NCI-H524 (cell line): ENCODE measurements around the gene PLOD2.
"Not testable (repeated sequence)": the region's sequence is repeated elsewhere in the genome, so short reads cannot be mapped to it uniquely, and the experiment has no call there.

Source experiments
- DNase-seq, 2 experiments: peaks; one replicate each; lab custom pipeline; 2025; lab: John Stamatoyannopoulos, UW

PLOD2 gene

DNA sequence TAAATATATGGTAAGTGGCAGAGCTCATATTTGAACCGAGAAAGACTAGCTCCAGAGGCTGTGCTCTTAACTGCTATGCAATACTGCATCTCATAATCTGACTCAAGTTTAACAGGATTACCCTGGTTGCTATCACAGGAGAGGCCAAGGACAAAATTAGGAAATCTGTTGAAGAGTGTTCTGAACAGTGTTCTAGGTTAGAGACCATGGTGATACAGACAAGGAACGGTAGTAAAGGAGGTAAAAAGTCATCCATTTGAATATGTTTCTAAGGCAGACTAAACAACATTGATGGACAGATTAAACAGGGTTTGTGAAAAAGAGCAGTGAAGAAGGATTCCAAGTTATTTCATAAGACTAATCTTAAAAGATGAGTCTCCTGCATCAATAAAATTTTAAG, 22.1 kb downstream of the PLOD2 start:
- no peak for DNase-seq

GRCh38 chr3:146136647-146137046, 24.3 kb downstream of the PLOD2 start:
- no peak for DNase-seq

DNA sequence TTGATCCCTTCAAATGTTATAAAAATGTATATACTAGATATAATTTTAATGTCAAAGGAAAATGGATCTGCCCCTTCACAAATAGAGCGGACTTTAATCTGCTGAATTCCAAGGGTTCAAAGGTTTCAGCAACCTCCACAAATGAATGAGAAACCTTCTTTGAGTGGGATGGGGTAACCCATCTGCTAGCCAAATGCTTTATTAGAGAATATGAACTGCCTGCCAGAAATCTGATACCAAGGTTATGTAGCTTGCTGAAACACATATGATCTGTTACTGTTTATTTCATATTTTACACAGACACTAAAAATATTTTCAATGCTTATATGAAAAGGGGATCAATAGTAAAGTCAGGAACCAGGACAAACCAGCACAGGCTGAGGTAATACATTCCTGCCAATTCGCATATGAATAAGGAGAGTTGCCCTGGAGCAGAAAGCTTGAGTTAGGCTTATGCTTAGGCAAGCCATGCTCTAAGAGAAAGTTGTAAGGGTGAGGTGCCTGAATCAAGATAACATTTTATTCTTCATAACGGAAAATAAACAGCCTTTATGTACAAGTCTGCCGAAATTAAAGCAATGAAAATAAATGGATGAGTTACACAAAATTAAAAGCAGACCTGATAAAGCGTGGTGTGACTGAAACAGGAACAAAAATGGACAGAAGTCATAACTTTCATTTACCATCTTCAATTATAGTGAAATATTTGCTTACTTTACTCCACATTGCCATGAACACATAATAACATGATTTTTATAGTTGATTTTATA, 26.5 kb downstream of the PLOD2 start:
- DNase-seq = peak; percentile 11 to 59

- DNase-seq = no peak
These were observed 27.5 kb downstream of the PLOD2 start for GRCh38 chr3:146133441-146133840.

GRCh38 chr3:146131616-146132410, 29.2 kb downstream of the PLOD2 start:
- no peak for DNase-seq

DNA sequence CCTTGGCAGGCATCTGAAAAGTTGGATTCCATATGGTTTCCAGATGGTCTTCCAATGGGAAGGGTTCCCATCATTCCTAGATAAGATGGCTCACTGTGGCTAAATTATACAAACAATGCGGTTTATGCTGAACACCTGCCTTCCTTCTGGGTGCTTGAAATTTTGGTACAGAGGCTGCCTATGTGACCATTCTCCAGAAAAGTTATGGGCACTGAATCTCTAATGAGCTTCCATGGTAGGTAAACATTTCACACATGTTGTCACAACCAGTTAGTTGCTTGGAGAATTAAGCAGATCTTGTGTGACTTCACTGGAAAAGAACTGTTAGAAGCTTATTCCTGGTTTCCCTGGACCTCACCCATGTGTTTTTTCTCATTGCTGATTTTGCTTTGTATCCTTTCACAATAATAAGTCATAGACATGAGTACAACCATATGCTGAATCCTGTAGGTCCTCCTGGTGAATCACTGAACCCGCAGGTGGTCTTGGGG, 30.1 kb downstream of the PLOD2 start:
- peak in 1 of 2 experiments; percentile 52 for DNase-seq

DNA sequence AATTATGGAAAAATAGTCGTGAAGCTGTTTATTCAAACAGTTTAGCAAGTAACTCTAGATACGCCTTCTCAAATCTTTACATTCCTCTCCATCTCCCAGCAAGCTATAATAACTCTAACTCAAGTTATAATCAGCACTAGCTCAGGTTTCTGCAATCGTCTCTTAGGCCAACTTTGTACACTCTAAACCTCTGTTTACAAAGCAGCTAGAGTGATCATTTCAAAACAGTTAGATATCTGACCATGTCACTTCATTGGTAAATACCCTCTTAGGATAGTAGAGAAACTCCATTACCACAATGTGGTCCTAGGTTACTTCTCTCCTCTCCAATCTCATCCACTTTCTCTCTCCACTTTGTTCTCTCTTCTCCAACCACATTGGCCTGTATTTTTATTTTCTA, 31.2 kb downstream of the PLOD2 start:
- no peak for DNase-seq

DNA sequence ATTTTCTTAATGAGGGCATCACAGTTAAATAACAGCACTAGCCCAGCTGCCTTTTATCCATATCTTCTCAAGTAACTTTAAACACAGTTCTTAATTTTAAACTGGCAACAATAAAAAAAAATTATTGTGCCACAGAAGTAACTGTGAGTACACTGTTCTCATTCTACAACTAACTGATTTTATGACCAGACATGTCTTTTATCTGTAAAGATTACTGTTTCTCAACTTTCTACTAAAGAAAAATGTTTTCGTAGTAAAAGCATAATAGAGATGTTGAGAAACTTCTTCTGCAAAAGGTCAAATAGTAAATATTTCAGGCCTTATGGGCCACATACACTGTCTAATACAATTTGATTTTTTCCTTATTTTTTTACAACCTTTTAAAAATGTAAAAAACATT, 32.0 kb downstream of the PLOD2 start:
- no peak for DNase-seq

DNA sequence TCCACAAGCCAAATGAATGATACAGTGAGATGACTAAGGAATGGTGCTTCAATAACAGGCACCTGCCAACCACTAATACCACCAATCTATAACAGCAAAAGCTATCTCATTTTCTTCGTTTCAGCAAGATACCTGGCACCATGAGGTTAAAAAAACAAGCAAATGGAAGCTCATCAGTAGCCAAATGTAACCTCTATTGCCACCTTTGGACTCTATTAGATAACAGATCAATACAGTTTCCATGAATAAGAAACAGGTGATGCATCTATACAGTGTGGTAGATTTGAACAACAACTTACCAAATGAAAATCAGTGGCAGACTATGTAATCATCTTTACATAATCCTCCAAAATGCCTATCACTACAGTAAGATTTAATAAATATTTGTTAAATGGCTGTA, 32.8 kb downstream of the PLOD2 start:
- DNase-seq = no peak

GRCh38 chr3:146125951-146126350, 35.0 kb downstream of the PLOD2 start:
- DNase-seq = no peak

DNA sequence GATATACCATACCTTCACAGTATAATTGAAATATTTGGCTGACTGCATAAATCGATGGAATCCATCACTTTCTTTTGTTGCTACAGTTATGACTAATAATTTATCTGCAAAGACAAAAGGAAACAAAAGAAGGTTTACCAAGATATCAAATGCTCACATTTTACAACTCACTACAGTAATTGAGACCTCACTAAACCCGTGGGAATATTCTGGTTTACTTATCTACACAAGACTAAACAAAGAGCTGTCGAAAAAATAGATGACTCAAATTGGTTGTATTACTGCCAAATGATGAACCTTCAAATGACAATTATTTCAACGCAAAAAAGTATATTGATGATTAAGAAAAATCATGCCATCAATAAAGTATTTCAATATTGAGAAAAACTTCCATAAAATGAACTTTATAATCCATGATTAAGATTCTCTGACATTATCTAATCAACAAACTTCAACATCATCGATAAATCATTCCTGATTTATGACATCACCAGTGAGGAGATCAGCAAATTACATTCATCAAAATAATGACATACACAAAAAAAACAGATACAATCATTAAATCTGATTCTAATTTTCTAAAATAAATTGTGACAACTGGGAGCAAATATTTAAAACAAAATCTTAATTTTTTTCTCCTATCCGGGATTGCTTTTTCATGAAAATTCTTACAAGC, 36.7 kb downstream of the PLOD2 start:
- no peak for DNase-seq

GRCh38 chr3:146117406-146118285, 43.3 kb downstream of the PLOD2 start:
- no peak for DNase-seq

- DNase-seq = no peak
These were observed 45.4 kb downstream of the PLOD2 start for GRCh38 chr3:146115619-146116018.

GRCh38 chr3:146113804-146114203, 47.2 kb downstream of the PLOD2 start:
- DNase-seq = not testable (repeated sequence)

DNA sequence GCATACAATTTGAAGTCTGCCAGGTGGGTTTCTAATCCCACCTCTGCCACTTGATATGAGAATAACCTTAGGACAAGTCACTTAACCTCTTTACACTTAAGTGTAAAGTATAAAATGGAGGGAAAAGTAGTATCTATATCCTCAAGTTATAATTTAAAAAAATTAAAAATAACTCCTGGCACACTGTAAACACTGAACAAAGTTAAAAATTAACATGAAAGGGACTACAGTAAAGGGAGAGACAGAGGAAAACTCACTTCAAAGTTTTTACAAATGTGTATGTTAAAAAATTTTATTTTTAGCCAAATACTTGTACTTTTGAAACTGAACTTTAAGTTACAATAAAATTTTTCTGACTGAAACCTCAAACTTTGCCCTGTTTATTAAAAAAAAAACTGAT, 49.6 kb downstream of the PLOD2 start:
- no peak for DNase-seq

- DNase-seq = no peak
These were observed 50.8 kb downstream of the PLOD2 start for GRCh38 chr3:146110161-146110560.

- DNase-seq = no peak
These were observed 54.0 kb downstream of the PLOD2 start for GRCh38 chr3:146106986-146107385.

GRCh38 chr3:146104068-146104467, 56.9 kb downstream of the PLOD2 start:
- DNase-seq = no peak

GRCh38 chr3:146102885-146103284, 58.1 kb downstream of the PLOD2 start:
- DNase-seq = no peak

GRCh38 chr3:146101538-146101937, 59.4 kb downstream of the PLOD2 start:
- no peak for DNase-seq

DNA sequence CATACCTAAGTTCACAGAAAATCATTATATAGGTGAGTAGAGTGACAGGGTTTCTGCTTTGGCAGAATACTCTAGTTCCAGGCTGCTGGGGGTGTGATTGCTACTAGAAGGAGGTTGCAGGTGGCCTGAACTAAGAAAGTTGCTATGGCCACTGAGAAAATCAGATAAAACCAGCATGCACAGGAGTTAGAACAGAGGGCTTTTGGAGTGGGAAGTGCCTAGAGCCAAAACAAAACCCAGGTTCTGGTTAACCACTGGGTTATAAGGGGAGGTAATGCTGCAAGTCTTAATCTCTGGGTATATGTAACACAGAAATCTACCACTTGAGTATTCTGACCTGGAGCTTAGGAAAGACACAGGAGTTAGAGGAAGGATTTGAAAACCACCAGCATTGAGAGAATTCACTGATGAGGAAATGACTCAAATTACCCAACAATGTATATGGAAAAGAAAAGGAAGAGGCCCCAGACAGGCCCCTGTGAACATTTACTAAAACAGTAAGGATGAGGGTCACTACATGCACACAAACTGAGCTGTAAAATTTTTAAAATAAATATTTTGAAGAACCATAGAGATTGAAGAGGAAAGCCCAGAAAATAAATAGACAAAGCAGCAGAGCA, 60.0 kb downstream of the PLOD2 start:
- no peak for DNase-seq
